Measurements from ENCODE around the gene ZNF727.
"Not testable (repeated sequence)": the region's sequence is repeated elsewhere in the genome, so short reads cannot be mapped to it uniquely, and the experiment has no call there.

Gene ZNF727

DNA sequence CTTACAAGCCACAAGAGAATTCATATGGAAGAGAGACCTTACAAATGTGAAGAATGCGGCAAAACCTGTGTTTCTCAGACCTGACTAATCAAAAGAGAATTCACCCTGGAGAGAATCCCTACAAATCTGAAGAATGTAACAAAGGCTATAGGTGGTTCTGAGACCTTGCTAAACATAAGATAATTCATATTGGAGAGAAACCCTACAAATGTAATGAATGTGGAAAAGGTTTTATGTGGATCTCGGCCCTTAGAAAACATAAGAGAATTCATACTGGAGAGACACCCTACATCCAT, 33.4 kb downstream of the ZNF727 start:
- no peak for DNase-seq (ENCODE audit: low read depth in 2 of 2)
- no peak for TF ChIP-seq CTCF (IDR thresholded peaks at IDR 0.05; ENCODE audit: low read depth, low read length)
- H3K4me3 ChIP-seq (replicated peaks in 1 of 2; ENCODE audit: low read depth in 2 of 2, low read length in 2 of 2) = no peak overlapping the region

DNA sequence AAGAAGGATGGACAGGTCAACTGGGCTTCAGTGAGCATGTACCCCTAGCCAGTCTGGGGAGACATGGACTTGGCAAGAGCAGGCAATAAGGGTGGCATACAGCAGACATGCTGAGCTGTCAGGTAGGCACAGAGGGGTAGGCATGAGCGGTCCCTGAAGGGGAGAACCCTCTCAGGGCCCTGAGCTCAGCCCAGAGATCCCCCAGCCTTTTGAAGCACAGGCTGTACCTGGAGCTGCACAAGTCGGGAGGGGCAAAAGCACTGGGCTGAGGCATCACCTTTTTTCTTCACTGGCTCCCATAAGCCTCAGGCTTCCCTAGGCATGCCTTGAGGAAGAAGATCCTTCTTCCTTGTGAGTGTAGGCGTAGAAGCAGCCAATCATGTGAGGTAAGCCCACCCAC, 42.3 kb downstream of the ZNF727 start:
- no peak overlapping the region for H3K4me3 ChIP-seq (replicated peaks in 1 of 2; ENCODE audit: low read depth in 2 of 2, low read length in 2 of 2)
- DNase-seq (ENCODE audit: low read depth in 2 of 2) = no peak
- no peak for TF ChIP-seq CTCF (IDR thresholded peaks at IDR 0.05; ENCODE audit: low read depth, low read length)

- not testable (repeated sequence) for DNase-seq (ENCODE audit: low read depth in 2 of 2); H3K4me3 ChIP-seq (replicated peaks in 1 of 2; ENCODE audit: low read depth in 2 of 2, low read length in 2 of 2)
Measured at GRCh38 chr7:64088863-64089262, 43.6 kb downstream of the ZNF727 start.
